DND-41 (cell line): ENCODE measurements around the gene METAP1D.

Source experiments
- CTCF ChIP-seq: IDR thresholded peaks from 2 replicates; pipeline ENCODE4 v1.5.1; 2012; ENCODE audit warnings: borderline replicate concordance, low read length, moderate library complexity, mild to moderate bottlenecking; ENCODE audit not compliant: poor library complexity, severe bottlenecking; ENCODE audit errors: extremely low read depth
- EZH2 ChIP-seq: IDR thresholded peaks from 3 replicates; pipeline ENCODE4 v1.6.1; 2012; ENCODE audit warnings: borderline replicate concordance, low read depth, mild to moderate bottlenecking, moderate library complexity, low read length, inconsistent platforms; ENCODE audit not compliant: severe bottlenecking

- TF ChIP-seq CTCF (no peak), EZH2 (no peak)
Measured at GRCh38 chr2:172021955-172022354, 22.2 kb downstream of the METAP1D start.
